HepG2 (cell line): ENCODE results near the gene TCEAL8. TPM values are rescaled to one million over a fixed set of nuclear protein-coding genes. Genes with fewer than 3 reads are reported as not detected.

Experiments
- ATAC-seq: fragments of 200-7000 bp; cut with Tn5 transposase; 3 replicates; pipeline ENCODE4 v1.9.1; 2020; ENCODE audit warnings: mild to moderate bottlenecking, moderate library complexity
- BruUV-seq: library from RNA; stranded (reverse); fragments of 400-500 nt; replicated peaks from 2 replicates; lab custom pipeline; 2021; lab: Mats Ljungman, UMichigan
- CTCF ChIA-PET: fragments of 300-600 bp; formaldehyde crosslinking; extraction: SDS; loops from one replicate; lab custom pipeline; 2021; ENCODE audit warnings: low total read pairs, inconsistent platforms, low intra/inter-chr PET ratio; lab: Yijun Ruan, JAX
- POLR2A ChIA-PET: fragments of 350-600 bp; sonication (Branson Sonifier 250); formaldehyde crosslinking; loops from one replicate; lab custom pipeline; 2020; ENCODE audit warnings: antibody characterized with exemption, inconsistent platforms; lab: Yijun Ruan, JAX
- DNase-seq: peaks from one replicate; pipeline ENCODE4 v3.0.0-alpha.2; 2015; ENCODE audit warnings: low spot score
- FAIRE-seq: peaks from 3 replicates; lab custom pipeline; 2011; peaks lifted over from hg19 to GRCh38; lab: Jason Lieb, UNC
- H2AFZ ChIP-seq: one replicate; pipeline ENCODE4 v1.6.1; 2011; ENCODE audit warnings: low read length, inconsistent platforms
- H3K27ac ChIP-seq: fragments of 300-600 bp; 3 replicates; pipeline ENCODE4 v1.8.0; 2011; ENCODE audit warnings: mixed run types, mild to moderate bottlenecking, mixed read lengths, low read length, inconsistent platforms; ENCODE audit not compliant: insufficient read depth; ENCODE audit errors: extremely low read length
- H3K27me3 ChIP-seq, 2 experiments: fragments of 200-600 bp in 1 of 2; 2 replicates in 1 of 2; 3 replicates in 1 of 2; pipeline versions ENCODE4 v1.6.0 to v1.8.0; 2011; ENCODE audit warnings: low read length in 2 of 2, mild to moderate bottlenecking in 2 of 2, moderate library complexity in 2 of 2, inconsistent platforms in 1 of 2; ENCODE audit not compliant: insufficient read depth in 2 of 2, control insufficient read depth in 1 of 2
- H3K36me3 ChIP-seq, 2 experiments: fragments of 200-600 bp in 1 of 2; replicated peaks in 1 of 2; 2 replicates in 1 of 2; 3 replicates in 1 of 2; pipeline versions ENCODE4 v1.5.1 to v1.8.0; 2011; ENCODE audit warnings: low read length in 2 of 2, inconsistent platforms in 1 of 2; ENCODE audit not compliant: insufficient read depth in 2 of 2, control insufficient read depth in 1 of 2
- H3K4me1 ChIP-seq: 2 replicates; pipeline ENCODE4 v1.5.1; 2012; ENCODE audit warnings: low read length, inconsistent platforms; ENCODE audit not compliant: insufficient read depth
- H3K4me2 ChIP-seq: 2 replicates; pipeline ENCODE4 v1.6.0; 2011; ENCODE audit warnings: low read depth, low read length, inconsistent platforms
- H3K4me3 ChIP-seq, 3 experiments: fragments of 200-600 bp in 1 of 3; sonication (generic), shearing (Covaris generic) in 1 of 3; replicated peaks in 1 of 3; 2 replicates each; pipeline ENCODE4 v1.5.1; 2011 to 2016; ENCODE audit warnings: low read length in 3 of 3, inconsistent platforms in 2 of 3, low read depth in 2 of 3, mild to moderate bottlenecking in 2 of 3, control low read depth in 1 of 3, mixed read lengths in 1 of 3; ENCODE audit not compliant: insufficient read depth in 1 of 3
- H3K79me2 ChIP-seq: one replicate; pipeline ENCODE4 v1.6.1; 2011; ENCODE audit warnings: low read length, inconsistent platforms; ENCODE audit not compliant: insufficient read depth
- H3K9ac ChIP-seq: 2 replicates; pipeline ENCODE4 v1.6.0; 2011; ENCODE audit warnings: mild to moderate bottlenecking, low read depth, low read length, inconsistent platforms; ENCODE audit not compliant: insufficient read depth
- H3K9me3 ChIP-seq: 2 replicates; pipeline ENCODE4 v1.5.1; 2012; ENCODE audit warnings: mild to moderate bottlenecking, low read length
- H4K20me1 ChIP-seq: 2 replicates; pipeline ENCODE4 v1.6.0; 2011; ENCODE audit warnings: inconsistent platforms, mild to moderate bottlenecking, low read length, moderate library complexity; ENCODE audit not compliant: insufficient read depth
- CHCHD3 ChIP-seq: sonication (generic); formaldehyde crosslinking; IDR thresholded peaks from 2 replicates; pipeline ENCODE4 v1.8.0; 2022; ENCODE audit warnings: mild to moderate bottlenecking, missing genetic modification reagents, moderate library complexity
- NAIF1 ChIP-seq: sonication (generic); formaldehyde crosslinking; IDR thresholded peaks from 2 replicates; pipeline ENCODE4 v1.5.0; 2020; ENCODE audit warnings: mild to moderate bottlenecking, missing genetic modification reagents, borderline replicate concordance
- NCOA5 ChIP-seq: sonication (generic); formaldehyde crosslinking; IDR thresholded peaks from 2 replicates; pipeline ENCODE4 v1.4.0; 2020; ENCODE audit warnings: missing genetic modification reagents
- SKIL ChIP-seq: sonication (generic); formaldehyde crosslinking; IDR thresholded peaks from 2 replicates; pipeline ENCODE4 v1.8.0; 2022; ENCODE audit warnings: missing genetic modification reagents, mild to moderate bottlenecking, moderate library complexity, borderline replicate concordance
- SOX13 ChIP-seq, 3 experiments: fragments of 450-650 bp in 1 of 3; sonication (generic) in 1 of 3; formaldehyde crosslinking in 1 of 3; IDR thresholded peaks in 2 of 3; conservative IDR thresholded peaks in 1 of 3; 2 replicates each; pipeline versions ENCODE4 v1.5.0 to v1.6.1; 2016 to 2020; ENCODE audit warnings: antibody characterized with exemption in 1 of 3, mild to moderate bottlenecking in 1 of 3, missing compliant biosample characterization in 1 of 3, missing genetic modification reagents in 1 of 3, moderate library complexity in 1 of 3
- TOE1 ChIP-seq: sonication (generic); formaldehyde crosslinking; IDR thresholded peaks from 2 replicates; pipeline ENCODE4 v1.4.0; 2020; ENCODE audit warnings: mild to moderate bottlenecking, missing genetic modification reagents
- ZNF33A ChIP-seq: sonication (generic); formaldehyde crosslinking; IDR thresholded peaks from 2 replicates; pipeline ENCODE4 v1.5.1; 2020; ENCODE audit warnings: missing genetic modification reagents, mild to moderate bottlenecking, moderate library complexity, borderline replicate concordance
- ZNF549 ChIP-seq: sonication (generic); formaldehyde crosslinking; IDR thresholded peaks from 2 replicates; pipeline ENCODE4 v1.5.0; 2020; ENCODE audit warnings: missing genetic modification reagents
- in situ Hi-C: cut with HindIII; loops from 2 replicates; pipeline ENCODE4 v1.10.0; 2017; ENCODE audit warnings: low pct_unique_long_range_greater_than_20kb; ENCODE audit not compliant: extremely low pct_ligation_motif_present
- intact Hi-C: fragments of 100-400 bp; cut with micrococcal nuclease; formaldehyde crosslinking; loops from one replicate; pipeline ENCODE4 v1.10.0; 2022; ENCODE audit not compliant: unreplicated experiment
- polyA plus RNA-seq, 8 experiments: library from polyadenylated mRNA; depleted of rRNA in 3 of 8; stranded (reverse) in 7 of 8; unstranded in 1 of 8; fragments of >200 nt; fragmentation: Illumina TruSeq in 4 of 8; extraction: Trizol in 4 of 8; gene quantifications; 2 replicates each; pipeline versions ENCODE4 v1.2.1 to v1.2.3, GENCODE V29; 2011 to 2016; ENCODE audit warnings: low read depth in 4 of 8, missing spikeins in 1 of 8, mixed read lengths in 1 of 8; ENCODE audit not compliant: insufficient read depth in 1 of 8
- total RNA-seq, 5 experiments: library from RNA; depleted of rRNA; stranded (reverse); fragments of >200 nt; fragmentation: Illumina TruSeq; extraction: Trizol; gene quantifications; 2 replicates each; pipeline ENCODE4 v1.2.3, GENCODE V29; 2016; ENCODE audit warnings: low read depth in 1 of 5
- TF ChIP-seq, protein P1 (sequence below): IDR thresholded peaks from 2 replicates; pipeline ENCODE4 v1.6.1; 2016; ENCODE audit warnings: low read depth, borderline replicate concordance
- TF ChIP-seq, protein P2 (sequence below): sonication (generic); formaldehyde crosslinking; IDR thresholded peaks from 2 replicates; pipeline ENCODE4 v1.5.0; 2020; ENCODE audit warnings: mild to moderate bottlenecking, missing genetic modification reagents
- TF ChIP-seq, protein P3 (sequence below): sonication (generic); formaldehyde crosslinking; IDR thresholded peaks from 2 replicates; pipeline ENCODE4 v1.4.0; 2020; ENCODE audit warnings: mild to moderate bottlenecking, missing genetic modification reagents

The TCEAL8 gene
- total and polyA plus RNA-seq, 2 of the 13 experiments (the other 11 are each of a cell fraction or from before 2014, with no cell fraction given) = 20.0 to 40.8 TPM

- no peak for FAIRE-seq
- ChIA-PET CTCF (no interaction called here), POLR2A (no interaction called here)
- Histone ChIP-seq H3K9me3 (no peaks in the 10 kb centered on the region), H2AFZ (no peak overlapping the region), H3K4me2 (no peak overlapping the region), H3K9ac (no peak overlapping the region), H3K79me2 (no peaks in the 10 kb centered on the region), H3K36me3 (no peaks in the 10 kb centered on the region), H3K27me3 (no peaks in the 10 kb centered on the region), H3K4me3 (no peak overlapping the region), H3K4me1 (peaks cover 2% of the 10 kb centered on the region; the same call in 1 of the 2 replicates), H4K20me1 (no peaks in the 10 kb centered on the region), H3K27ac (no peak overlapping the region)
- DNase-seq = no peak
- BruUV-seq = no TSS peak
- intact Hi-C loops (no loop called here), in situ Hi-C loops (no loop called here)
- TF ChIP-seq SOX13 (IDR thresholded peaks at IDR 0.05) (no peak), SOX13 (CRISPR knock-in tag; conservative IDR thresholded peaks at IDR 0.05 in 1 of 2, IDR thresholded peaks at IDR 0.05 in 1 of 2) (no peak), NCOA5 (CRISPR knock-in tag) (no peak), ZNF549 (CRISPR knock-in tag) (no peak), CHCHD3 (CRISPR knock-in tag) (no peak)
- TF ChIP-seq, protein P1, sequence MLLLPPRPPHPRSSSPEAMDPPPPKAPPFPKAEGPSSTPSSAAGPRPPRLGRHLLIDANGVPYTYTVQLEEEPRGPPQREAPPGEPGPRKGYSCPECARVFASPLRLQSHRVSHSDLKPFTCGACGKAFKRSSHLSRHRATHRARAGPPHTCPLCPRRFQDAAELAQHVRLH = no peak
- no peak for ATAC-seq
Measured at GRCh38 chrX:103248553-103248952, 6.4 kb downstream of the TCEAL8 start.

DNA sequence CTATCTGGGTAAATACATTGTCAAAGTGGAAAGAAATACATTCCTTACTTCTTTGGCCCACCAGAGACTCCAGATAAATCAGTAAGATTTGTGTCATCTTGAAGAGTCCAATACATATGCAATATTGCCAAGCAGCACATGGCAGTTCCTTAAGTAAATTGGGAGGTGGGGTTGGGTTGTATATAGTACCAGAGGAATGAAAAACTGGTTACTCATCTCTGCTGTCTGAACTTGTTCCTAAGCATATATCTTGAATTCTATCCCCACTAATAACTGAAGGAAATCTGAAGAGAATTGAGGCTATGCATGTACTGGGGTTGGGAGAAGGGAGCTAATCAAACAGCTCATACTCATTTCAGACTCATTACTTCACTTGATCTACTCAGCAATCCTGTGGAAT is 14.8 kb downstream of the TCEAL8 start:
- ChIA-PET POLR2A (no interaction called here), CTCF (no interaction called here)
- ATAC-seq (no peak), DNase-seq (no peak), FAIRE-seq (no peak)
- in situ Hi-C loops = no loop called here
- Histone ChIP-seq H3K4me2 (no peak overlapping the region), H3K79me2 (no peaks in the 10 kb centered on the region), H3K9ac (no peak overlapping the region), H3K27ac (no peak overlapping the region), H4K20me1 (no peaks in the 10 kb centered on the region), H3K36me3 (no peaks in the 10 kb centered on the region), H3K4me3 (no peak overlapping the region), H3K9me3 (no peaks in the 10 kb centered on the region), H3K4me1 (no peaks in the 10 kb centered on the region), H3K27me3 (no peaks in the 10 kb centered on the region), H2AFZ (no peak overlapping the region)
- intact Hi-C loops = no loop called here
- no TSS peak for BruUV-seq
- TF ChIP-seq ZNF33A (no peak), NAIF1 (CRISPR knock-in tag) (no peak), SKIL (CRISPR knock-in tag) (no peak), TOE1 (no peak)
- TF ChIP-seq, protein P2, sequence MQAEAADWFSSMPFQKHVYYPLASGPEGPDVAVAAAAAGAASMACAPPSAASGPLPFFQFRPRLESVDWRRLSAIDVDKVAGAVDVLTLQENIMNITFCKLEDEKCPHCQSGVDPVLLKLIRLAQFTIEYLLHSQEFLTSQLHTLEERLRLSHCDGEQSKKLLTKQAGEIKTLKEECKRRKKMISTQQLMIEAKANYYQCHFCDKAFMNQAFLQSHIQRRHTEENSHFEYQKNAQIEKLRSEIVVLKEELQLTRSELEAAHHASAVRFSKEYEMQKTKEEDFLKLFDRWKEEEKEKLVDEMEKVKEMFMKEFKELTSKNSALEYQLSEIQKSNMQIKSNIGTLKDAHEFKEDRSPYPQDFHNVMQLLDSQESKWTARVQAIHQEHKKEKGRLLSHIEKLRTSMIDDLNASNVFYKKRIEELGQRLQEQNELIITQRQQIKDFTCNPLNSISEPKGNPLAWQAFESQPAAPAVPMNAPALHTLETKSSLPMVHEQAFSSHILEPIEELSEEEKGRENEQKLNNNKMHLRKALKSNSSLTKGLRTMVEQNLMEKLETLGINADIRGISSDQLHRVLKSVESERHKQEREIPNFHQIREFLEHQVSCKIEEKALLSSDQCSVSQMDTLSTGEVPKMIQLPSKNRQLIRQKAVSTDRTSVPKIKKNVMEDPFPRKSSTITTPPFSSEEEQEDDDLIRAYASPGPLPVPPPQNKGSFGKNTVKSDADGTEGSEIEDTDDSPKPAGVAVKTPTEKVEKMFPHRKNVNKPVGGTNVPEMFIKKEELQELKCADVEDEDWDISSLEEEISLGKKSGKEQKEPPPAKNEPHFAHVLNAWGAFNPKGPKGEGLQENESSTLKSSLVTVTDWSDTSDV (CRISPR knock-in tag) = no peak
- TF ChIP-seq, protein P3, sequence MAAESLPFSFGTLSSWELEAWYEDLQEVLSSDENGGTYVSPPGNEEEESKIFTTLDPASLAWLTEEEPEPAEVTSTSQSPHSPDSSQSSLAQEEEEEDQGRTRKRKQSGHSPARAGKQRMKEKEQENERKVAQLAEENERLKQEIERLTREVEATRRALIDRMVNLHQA (CRISPR knock-in tag) = no peak
